PC-9 (cell line): ENCODE measurements around the gene TNFRSF14.

ENCODE experiments used
- EZH2 ChIP-seq: fragments of 200-600 bp; sonication (generic); IDR thresholded peaks from 2 replicates; pipeline ENCODE4 v1.8.0; 2017; ENCODE audit warnings: antibody characterized with exemption, low read depth
- TF ChIP-seq, protein P1 (sequence below): fragments of 200-600 bp; sonication (generic); conservative IDR thresholded peaks from 2 replicates; pipeline ENCODE4 v1.6.1; 2017; ENCODE audit warnings: mixed run types, antibody characterized with exemption, mild to moderate bottlenecking, moderate library complexity

DNA sequence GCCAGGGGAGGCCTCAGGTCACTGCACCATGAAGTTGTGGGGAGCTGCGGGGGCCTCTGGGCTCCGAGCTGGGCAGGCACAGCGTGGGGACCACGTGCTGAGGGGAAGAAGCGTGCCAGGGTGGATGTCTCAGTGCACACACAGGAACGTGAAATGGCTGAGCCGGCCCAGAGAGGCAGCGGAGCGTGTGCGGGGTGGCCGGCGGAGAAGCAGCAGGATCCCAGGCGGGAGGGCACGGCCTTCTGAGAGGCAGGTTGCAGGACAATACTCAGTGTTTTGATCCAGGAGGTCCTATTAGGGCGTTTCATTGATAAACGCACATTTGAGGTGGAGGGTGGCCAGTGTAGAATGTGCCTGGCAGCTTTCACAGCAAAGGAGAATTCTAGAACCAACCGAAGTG is 12.9 kb downstream of the TNFRSF14 start:
- TF ChIP-seq, protein P1, sequence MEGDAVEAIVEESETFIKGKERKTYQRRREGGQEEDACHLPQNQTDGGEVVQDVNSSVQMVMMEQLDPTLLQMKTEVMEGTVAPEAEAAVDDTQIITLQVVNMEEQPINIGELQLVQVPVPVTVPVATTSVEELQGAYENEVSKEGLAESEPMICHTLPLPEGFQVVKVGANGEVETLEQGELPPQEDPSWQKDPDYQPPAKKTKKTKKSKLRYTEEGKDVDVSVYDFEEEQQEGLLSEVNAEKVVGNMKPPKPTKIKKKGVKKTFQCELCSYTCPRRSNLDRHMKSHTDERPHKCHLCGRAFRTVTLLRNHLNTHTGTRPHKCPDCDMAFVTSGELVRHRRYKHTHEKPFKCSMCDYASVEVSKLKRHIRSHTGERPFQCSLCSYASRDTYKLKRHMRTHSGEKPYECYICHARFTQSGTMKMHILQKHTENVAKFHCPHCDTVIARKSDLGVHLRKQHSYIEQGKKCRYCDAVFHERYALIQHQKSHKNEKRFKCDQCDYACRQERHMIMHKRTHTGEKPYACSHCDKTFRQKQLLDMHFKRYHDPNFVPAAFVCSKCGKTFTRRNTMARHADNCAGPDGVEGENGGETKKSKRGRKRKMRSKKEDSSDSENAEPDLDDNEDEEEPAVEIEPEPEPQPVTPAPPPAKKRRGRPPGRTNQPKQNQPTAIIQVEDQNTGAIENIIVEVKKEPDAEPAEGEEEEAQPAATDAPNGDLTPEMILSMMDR = no peak
- TF ChIP-seq EZH2 = no peak
